GM18526 (cell line): Measurements from ENCODE around the gene SCPEP1.

ENCODE experiments used
- POLR2A ChIP-seq: IDR thresholded peaks from 3 replicates; pipeline ENCODE4 v1.6.1; 2011; ENCODE audit not compliant: insufficient read length; ENCODE audit errors: extremely low read depth

SCPEP1 gene

GRCh38 chr17:57045868-57046704 is 68.2 kb downstream of the SCPEP1 start:
- no peak for TF ChIP-seq POLR2A

GRCh38 chr17:57046749-57047148 is 68.8 kb downstream of the SCPEP1 start:
- TF ChIP-seq POLR2A: no peak

- no peak for TF ChIP-seq POLR2A
Measured at GRCh38 chr17:57048096-57048495, 70.2 kb downstream of the SCPEP1 start.

GRCh38 chr17:57050306-57050705 is 72.4 kb downstream of the SCPEP1 start:
- TF ChIP-seq POLR2A: no peak

- TF ChIP-seq POLR2A: no peak
Measured at GRCh38 chr17:57051886-57052361, 74.0 kb downstream of the SCPEP1 start.
